NT2/D1 (cell line): ENCODE results near the gene APP.

Experiments used
- DNase-seq: peaks from one replicate; pipeline ENCODE4 v3.0.0-alpha.2; 2011; ENCODE audit warnings: low read depth, low spot score
- H3K27me3 ChIP-seq: 2 replicates; pipeline ENCODE4 v1.6.0; 2011; ENCODE audit warnings: mild to moderate bottlenecking; ENCODE audit not compliant: insufficient read length, insufficient read depth
- H3K36me3 ChIP-seq: 2 replicates; pipeline ENCODE4 v1.6.1; 2011; ENCODE audit warnings: mild to moderate bottlenecking, low read length, mixed read lengths; ENCODE audit not compliant: insufficient read depth, insufficient read length
- H3K4me1 ChIP-seq: 2 replicates; pipeline ENCODE4 v1.5.1; 2011; ENCODE audit not compliant: insufficient read depth, insufficient read length
- H3K4me3 ChIP-seq: 2 replicates; pipeline ENCODE4 v1.5.1; 2011; ENCODE audit warnings: low read depth; ENCODE audit not compliant: insufficient read length
- H3K9ac ChIP-seq: 2 replicates; pipeline ENCODE4 v1.6.0; 2011; ENCODE audit warnings: low read depth; ENCODE audit not compliant: insufficient read length
- H3K9me3 ChIP-seq: 2 replicates; pipeline ENCODE4 v1.5.1; 2011; ENCODE audit warnings: mild to moderate bottlenecking, low read length; ENCODE audit not compliant: insufficient read depth
- SUZ12 ChIP-seq: IDR thresholded peaks from 2 replicates; pipeline ENCODE4 v1.6.1; 2011; ENCODE audit not compliant: insufficient read length, insufficient read depth; ENCODE audit errors: extremely low read depth
- YY1 ChIP-seq: IDR thresholded peaks from 2 replicates; pipeline ENCODE4 v1.6.1; 2011; ENCODE audit not compliant: insufficient read length, insufficient read depth
- ZNF274 ChIP-seq: IDR thresholded peaks from 2 replicates; pipeline ENCODE4 v1.6.1; 2011; ENCODE audit warnings: mild to moderate bottlenecking, low read depth, low read length

The APP gene

GRCh38 chr21:26098772-26099397, 71.7 kb downstream of the APP start:
- H3K4me3 ChIP-seq, result no peak overlapping the region
- no peak for DNase-seq
- H3K9ac ChIP-seq, result no peak overlapping the region
- H3K27me3 ChIP-seq, result no peaks in the 10 kb centered on the region
- H3K9me3 ChIP-seq, result no peaks in the 10 kb centered on the region
- H3K36me3 ChIP-seq, result peaks cover 21% of the 10 kb centered on the region
- H3K4me1 ChIP-seq, result no peaks in the 10 kb centered on the region
- TF ChIP-seq SUZ12 (no peak), ZNF274 (no peak), YY1 (no peak)

DNA sequence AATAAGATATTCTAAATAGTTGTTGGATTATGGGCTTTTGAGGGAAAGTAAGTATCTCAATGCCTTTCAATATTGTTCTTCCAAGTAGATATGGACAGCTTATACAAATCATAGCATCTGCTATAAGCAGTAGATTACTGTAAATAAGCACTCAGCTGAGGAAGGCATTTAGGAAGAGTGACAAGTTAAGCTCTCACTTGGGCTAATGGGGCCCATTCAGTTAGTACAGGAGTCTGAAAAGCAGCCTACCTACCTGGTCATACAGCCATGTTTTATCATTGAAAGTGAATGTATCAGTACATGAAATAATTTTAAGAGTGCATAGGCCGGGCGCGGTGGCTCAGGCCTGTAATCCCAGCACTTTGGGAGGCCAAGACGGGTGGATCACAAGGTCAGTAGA, 73.1 kb downstream of the APP start:
- Histone ChIP-seq H3K9ac (no peak overlapping the region), H3K36me3 (peaks cover 16% of the 10 kb centered on the region), H3K27me3 (no peaks in the 10 kb centered on the region), H3K4me3 (no peak overlapping the region), H3K4me1 (no peaks in the 10 kb centered on the region), H3K9me3 (no peaks in the 10 kb centered on the region)
- TF ChIP-seq SUZ12 (no peak), YY1 (no peak), ZNF274 (no peak)
- DNase-seq, result no peak

- H3K4me1 ChIP-seq, result no peaks in the 10 kb centered on the region
- DNase-seq, result no peak
- TF ChIP-seq ZNF274 (no peak), SUZ12 (no peak), YY1 (no peak)
These were observed 73.8 kb downstream of the APP start for GRCh38 chr21:26096494-26097371.

GRCh38 chr21:26095131-26095530, 75.4 kb downstream of the APP start:
- H3K27me3 ChIP-seq, result no peaks in the 10 kb centered on the region
- DNase-seq, result no peak
- no peak overlapping the region for H3K4me3 ChIP-seq
- no peak for TF ChIP-seq SUZ12
- TF ChIP-seq YY1, result no peak
- no peak for TF ChIP-seq ZNF274
- H3K4me1 ChIP-seq, result no peaks in the 10 kb centered on the region
- peaks cover 17% of the 10 kb centered on the region for H3K36me3 ChIP-seq
- H3K9ac ChIP-seq, result no peak overlapping the region
- no peaks in the 10 kb centered on the region for H3K9me3 ChIP-seq

More at GRCh38 chr21:26096494-26097371, 73.8 kb downstream of the APP start:
- Histone ChIP-seq H3K27me3 (no peaks in the 10 kb centered on the region), H3K4me3 (no peak overlapping the region), H3K9ac (no peak overlapping the region), H3K36me3 (peaks cover 16% of the 10 kb centered on the region), H3K9me3 (no peaks in the 10 kb centered on the region)

DNA sequence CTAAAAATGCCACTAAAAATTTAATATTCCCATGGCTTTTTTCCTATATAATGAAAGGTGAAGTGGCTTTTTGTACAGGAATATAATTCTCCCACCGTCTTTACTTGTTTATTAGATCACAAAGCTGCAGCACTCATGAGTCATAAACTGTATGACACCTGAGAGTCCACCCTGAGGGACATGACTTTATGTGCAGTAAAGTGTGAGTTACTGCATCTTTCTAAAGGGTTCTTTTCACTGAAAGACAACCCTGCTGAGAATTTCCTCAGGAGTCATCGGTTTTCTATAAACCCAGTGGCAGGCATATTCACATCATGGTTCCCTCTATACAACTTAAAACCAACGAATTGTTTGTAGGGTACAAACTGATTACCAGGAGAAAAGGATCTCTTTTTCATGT, 77.4 kb downstream of the APP start:
- Histone ChIP-seq H3K4me3 (no peak overlapping the region), H3K36me3 (peaks cover 37% of the 10 kb centered on the region), H3K27me3 (no peaks in the 10 kb centered on the region), H3K9ac (no peak overlapping the region), H3K4me1 (no peaks in the 10 kb centered on the region), H3K9me3 (no peaks in the 10 kb centered on the region)
- TF ChIP-seq SUZ12 (no peak), ZNF274 (no peak), YY1 (no peak)
- DNase-seq, result no peak

GRCh38 chr21:26091480-26092018, 79.0 kb downstream of the APP start:
- H3K36me3 ChIP-seq, result peaks cover 44% of the 10 kb centered on the region
- H3K27me3 ChIP-seq, result no peaks in the 10 kb centered on the region
- no peaks in the 10 kb centered on the region for H3K9me3 ChIP-seq
- no peak overlapping the region for H3K9ac ChIP-seq
- TF ChIP-seq ZNF274, result no peak
- no peaks in the 10 kb centered on the region for H3K4me1 ChIP-seq
- H3K4me3 ChIP-seq, result no peak overlapping the region
- no peak for DNase-seq

- 0 out of 2 replicates have a peak, but pooled peaks cover 7% of the 10 kb centered on the region for H3K9me3 ChIP-seq
- no peak for DNase-seq
- TF ChIP-seq YY1, result no peak
- no peak for TF ChIP-seq SUZ12
- no peak for TF ChIP-seq ZNF274
- peaks cover 43% of the 10 kb centered on the region for H3K36me3 ChIP-seq
- H3K4me3 ChIP-seq, result no peak overlapping the region
- no peak overlapping the region for H3K9ac ChIP-seq
- H3K27me3 ChIP-seq, result no peaks in the 10 kb centered on the region
- H3K4me1 ChIP-seq, result no peaks in the 10 kb centered on the region
These were observed 80.8 kb downstream of the APP start for GRCh38 chr21:26089730-26090129.
